Activated T-cell treated with anti-CD3 and anti-CD28 coated beads for 24 hours (primary cell): ENCODE data around the gene CBL.
A peak's percentile ranks its signal among the peaks of the same experiment; 100 is the strongest.
"Not testable (repeated sequence)": the region's sequence is repeated elsewhere in the genome, so short reads cannot be mapped to it uniquely, and the experiment has no call there.

Experiments used
- DNase-seq: peaks from one replicate; pipeline ENCODE4 v3.0.0-alpha.2; 2020; ENCODE audit warnings: low read depth

The CBL gene

GRCh38 chr11:119218141-119218878 lies 12.2 kb downstream of the CBL start:
- no peak for DNase-seq

GRCh38 chr11:119222308-119222707 lies 16.2 kb downstream of the CBL start:
- DNase-seq = no peak

- no peak for DNase-seq
These were observed 16.8 kb downstream of the CBL start for GRCh38 chr11:119222891-119223290.

GRCh38 chr11:119223856-119224255 lies 17.7 kb downstream of the CBL start:
- DNase-seq = no peak

- DNase-seq = not testable (repeated sequence)
These were observed 22.6 kb downstream of the CBL start for GRCh38 chr11:119228535-119229287.

GRCh38 chr11:119229288-119229672 lies 23.1 kb downstream of the CBL start:
- no peak for DNase-seq

- DNase-seq = no peak
These were observed 23.6 kb downstream of the CBL start for GRCh38 chr11:119229741-119230140.

GRCh38 chr11:119236490-119236889 lies 30.4 kb downstream of the CBL start:
- no peak for DNase-seq

GRCh38 chr11:119236891-119237290 lies 30.8 kb downstream of the CBL start:
- DNase-seq = no peak

- no peak for DNase-seq
These were observed 31.4 kb downstream of the CBL start for GRCh38 chr11:119237515-119237914.

GRCh38 chr11:119248750-119249670 lies 42.9 kb downstream of the CBL start:
- DNase-seq = no peak

GRCh38 chr11:119249671-119250010 lies 43.5 kb downstream of the CBL start:
- DNase-seq = no peak

GRCh38 chr11:119251114-119251513 lies 45.0 kb downstream of the CBL start:
- DNase-seq = no peak

GRCh38 chr11:119254239-119254638 lies 48.1 kb downstream of the CBL start:
- DNase-seq = peak; percentile 27

GRCh38 chr11:119258180-119258579 lies 52.0 kb downstream of the CBL start:
- no peak for DNase-seq

- DNase-seq = no peak
These were observed 52.8 kb downstream of the CBL start for GRCh38 chr11:119258983-119259382.

GRCh38 chr11:119262668-119263351 lies 56.7 kb downstream of the CBL start:
- no peak for DNase-seq

- no peak for DNase-seq
These were observed 57.3 kb downstream of the CBL start for GRCh38 chr11:119263352-119263940.

GRCh38 chr11:119266063-119266462 lies 59.9 kb downstream of the CBL start:
- DNase-seq = no peak

GRCh38 chr11:119266517-119267255 lies 60.5 kb downstream of the CBL start:
- DNase-seq = no peak

- no peak for DNase-seq
These were observed 61.5 kb downstream of the CBL start for GRCh38 chr11:119267645-119268044.
